CD4-positive, alpha-beta T cell treated with Interleukin-17A for 4 hours (primary cell): ENCODE measurements around the gene SRMS.

Experiments used
- DNase-seq: peaks from one replicate; pipeline ENCODE4 v3.0.0-alpha.2; 2020; ENCODE audit warnings: mixed read lengths

The SRMS gene

DNA sequence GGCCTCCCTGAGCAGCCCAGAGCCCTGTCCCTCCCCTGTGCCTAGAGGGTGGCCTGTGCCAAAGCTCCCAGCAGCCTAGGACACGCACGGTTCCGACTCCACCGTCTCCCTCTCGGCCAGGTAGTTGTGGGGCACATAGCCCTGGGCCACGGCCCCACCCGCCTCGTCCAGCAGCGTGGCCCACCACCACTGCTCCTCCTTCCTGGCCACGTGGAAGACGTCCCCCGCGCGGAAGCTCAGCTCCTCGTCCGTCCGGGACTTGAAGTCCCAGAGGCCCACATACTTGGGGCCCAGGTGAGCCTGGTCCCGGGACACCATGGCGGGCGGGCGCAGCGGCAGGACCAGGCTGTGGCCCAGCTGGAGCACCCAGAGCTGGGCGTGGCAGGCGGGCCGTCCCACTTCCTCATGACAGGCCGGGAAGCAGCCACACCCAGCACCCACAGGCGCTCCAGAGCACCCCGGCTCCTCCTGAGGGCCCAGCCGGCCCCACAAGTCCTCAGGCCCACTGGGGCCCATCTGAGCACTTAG, 10.5 kb downstream of the SRMS start, which contains the start of gene PTK6:
PTK6 (minus strand) TSS at position 380 of the 528 bp plus-strand sequence; CDS start at position 318, 62 bp downstream.
- DNase-seq, result peak; percentile 36

- no peak for DNase-seq
Observed at GRCh38 chr20:63536241-63536977, 11.1 kb downstream of the SRMS start.

DNA sequence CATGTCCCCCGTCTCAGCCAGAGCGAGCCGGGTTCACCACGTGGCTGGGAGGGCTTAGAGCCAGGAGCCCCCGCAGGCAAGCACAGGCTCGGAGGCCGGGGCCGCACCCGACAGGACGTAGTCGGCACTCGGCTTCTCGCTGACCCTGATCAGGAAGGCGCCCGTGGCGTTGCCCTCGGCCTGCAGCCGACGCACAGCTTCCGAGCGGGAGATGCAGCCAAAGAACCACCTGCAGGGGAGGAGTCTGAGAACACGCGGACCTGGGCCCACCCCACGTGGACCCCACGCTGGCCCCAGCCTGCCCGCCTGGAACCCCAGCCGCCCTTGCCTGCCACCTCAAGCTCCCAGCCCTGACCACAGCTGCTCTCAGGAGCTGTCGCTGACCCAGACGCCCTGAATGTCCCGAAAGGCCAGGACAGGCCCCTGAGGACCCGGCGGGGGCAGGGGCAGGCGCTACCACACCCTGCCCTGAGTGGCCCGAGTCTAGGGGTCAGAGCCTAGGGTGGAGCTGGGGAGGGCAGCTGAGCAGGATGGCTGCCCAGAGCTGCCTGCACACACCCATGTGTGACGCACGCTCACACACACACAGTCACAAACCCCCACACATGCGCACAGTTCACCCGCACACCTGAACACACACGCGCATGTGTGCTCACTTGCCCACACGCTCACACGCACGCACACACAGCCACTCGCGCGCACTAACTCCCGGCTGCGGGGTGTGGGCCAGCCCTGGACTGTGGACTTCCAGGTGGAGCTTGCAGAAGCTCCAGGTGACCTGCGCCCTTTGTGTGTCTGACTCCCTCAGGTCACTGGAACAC, 12.5 kb downstream of the SRMS start:
- peak; percentile 2 for DNase-seq

DNA sequence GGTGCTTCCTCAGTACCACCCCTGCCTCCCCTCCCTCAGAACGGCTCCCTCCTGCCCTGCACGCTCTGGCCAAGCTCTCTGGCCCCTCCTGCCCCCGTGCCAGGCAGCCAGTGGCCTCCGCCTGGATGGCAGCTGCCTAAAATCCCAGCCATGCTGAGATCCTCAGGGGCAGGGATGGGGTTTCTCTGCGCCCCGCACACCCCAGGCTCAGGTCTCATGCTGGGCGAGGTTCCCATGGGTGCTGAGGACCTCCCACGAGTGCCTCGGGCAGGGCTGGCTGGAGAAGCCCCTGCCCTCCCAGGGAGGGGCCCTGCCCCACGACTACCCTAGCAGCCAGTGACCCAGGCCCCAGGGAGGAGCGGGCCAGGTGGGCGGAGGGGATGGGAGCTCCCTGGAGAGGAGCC, 13.1 kb downstream of the SRMS start:
- peak; percentile 1 for DNase-seq

DNA sequence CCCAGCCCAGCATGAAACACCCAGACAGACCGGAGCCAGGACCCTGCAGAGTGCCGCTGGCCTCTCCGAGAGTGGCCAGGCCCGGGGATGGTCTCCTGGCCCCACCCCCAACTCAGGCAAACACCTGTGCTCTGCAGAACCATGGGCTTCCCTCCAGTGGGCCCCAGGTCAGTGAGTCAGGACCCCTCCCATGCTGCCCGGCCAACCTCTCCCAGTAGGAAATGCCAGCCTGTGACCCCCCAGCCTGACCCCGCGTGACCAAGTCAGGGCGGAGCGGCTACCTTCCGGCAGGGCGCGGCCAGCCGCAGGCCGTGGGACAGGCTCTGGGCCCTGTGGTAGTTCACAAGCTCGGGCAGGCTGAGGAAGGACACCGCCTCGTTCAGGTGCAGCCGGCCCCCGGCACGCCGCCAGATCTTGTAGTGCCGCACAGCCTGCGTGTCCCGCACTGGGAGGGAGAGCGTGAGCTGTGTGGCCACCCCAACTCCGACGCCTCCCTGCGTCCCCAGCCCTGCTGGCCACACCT, 13.6 kb downstream of the SRMS start:
- DNase-seq, result no peak

GRCh38 chr20:63533388-63533787, 14.2 kb downstream of the SRMS start:
- DNase-seq, result no peak

DNA sequence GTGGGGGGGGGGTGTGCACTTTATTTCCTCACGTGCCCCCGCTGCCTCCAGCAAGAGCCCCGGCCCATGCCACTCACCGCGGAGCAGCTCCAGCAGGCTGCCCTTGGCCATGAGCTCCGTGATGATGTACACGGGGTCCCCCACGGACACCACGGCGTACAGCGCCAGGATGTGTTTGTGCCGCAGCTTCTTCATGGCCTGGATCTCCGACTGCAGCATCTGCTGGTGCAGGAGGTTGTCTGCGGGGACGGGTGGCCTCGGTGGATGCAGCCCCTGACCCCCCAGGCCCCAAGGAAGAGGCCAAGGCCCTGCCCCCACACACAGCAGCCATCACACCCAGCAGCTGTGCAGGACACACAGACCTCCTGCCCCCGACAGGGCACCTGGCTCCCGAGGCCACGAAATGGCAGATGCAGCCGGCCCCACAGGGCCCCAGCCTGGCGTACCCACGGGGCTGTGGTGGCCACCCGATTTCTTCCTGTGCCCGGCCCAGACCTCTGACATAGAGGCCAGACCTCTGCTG, 15.0 kb downstream of the SRMS start:
- no peak for DNase-seq

- no peak for DNase-seq
Observed at GRCh38 chr20:63531686-63532448, 15.7 kb downstream of the SRMS start.

DNA sequence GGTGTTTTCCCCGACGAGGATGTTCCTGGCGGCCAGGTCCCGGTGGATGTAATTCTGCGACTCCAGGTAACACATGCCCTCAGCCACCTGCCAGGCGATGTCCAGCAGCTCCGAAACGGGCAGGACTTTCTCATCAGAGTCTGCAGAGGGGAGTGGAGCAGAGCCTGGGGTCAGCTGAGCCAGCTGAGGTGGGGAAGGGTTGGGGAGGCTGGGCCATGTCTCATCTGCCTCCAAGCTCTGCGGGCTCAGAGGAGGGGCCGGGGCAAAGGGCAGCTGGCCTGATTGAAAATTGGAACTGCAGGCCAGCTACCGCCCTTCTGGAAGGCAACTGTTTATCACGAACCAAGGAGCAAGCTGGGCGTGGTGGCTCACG, 16.8 kb downstream of the SRMS start:
- DNase-seq, result no peak

GRCh38 chr20:63529861-63530787, 17.4 kb downstream of the SRMS start:
- DNase-seq, result no peak

DNA sequence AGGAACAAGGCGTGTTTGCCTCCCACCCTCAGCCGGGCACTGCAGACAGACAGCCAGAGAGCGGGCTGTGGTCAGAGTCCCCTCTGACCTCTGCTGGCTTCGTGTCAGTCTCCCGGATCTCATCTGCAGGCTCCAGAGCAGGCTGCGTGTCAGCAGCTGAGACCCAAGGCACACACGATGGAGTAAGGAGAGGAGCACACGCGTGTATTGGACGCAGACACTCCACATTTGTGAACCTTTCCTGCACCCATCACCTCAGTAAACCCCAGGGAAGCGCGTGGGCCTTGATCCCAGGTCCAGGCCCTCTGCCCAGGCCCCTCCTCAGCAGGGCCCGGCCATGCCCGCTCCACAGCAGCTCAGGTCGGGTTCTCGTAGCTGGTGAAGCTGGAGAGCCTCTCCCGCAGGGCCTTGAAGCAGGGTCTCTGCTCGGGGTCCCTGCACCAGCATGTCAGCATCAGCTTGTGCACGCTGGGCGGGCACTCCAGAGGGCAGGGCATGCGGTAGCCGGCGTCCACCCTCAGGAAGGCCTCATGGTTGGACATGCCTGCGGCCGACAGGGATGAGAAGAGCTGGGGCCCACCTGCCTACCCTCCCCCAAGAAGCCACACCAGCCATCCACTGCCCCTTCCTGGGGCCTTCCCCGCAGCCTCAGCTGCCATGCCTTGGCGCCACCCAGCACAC, 18.2 kb downstream of the SRMS start:
- DNase-seq, result no peak

DNA sequence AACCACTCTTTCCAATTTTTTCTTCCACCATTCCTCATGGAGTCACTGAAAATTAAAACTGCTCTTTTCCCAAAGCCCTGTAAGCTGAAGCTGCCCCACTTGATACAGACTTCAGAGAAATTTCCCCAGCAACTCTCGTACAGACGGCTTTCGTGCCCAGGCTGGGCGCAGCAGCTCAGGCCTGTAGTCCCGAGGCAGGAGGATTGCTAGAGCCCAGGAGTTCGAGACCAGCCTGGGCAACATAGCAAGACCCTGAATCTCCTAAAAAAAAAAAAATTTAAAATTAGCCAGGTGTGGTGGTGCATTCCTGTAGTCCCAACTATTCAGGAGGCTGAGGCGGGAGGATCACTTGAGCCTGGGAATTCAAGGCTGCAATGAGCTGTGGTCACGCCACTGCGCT, 20.4 kb downstream of the SRMS start:
- no peak for DNase-seq

DNA sequence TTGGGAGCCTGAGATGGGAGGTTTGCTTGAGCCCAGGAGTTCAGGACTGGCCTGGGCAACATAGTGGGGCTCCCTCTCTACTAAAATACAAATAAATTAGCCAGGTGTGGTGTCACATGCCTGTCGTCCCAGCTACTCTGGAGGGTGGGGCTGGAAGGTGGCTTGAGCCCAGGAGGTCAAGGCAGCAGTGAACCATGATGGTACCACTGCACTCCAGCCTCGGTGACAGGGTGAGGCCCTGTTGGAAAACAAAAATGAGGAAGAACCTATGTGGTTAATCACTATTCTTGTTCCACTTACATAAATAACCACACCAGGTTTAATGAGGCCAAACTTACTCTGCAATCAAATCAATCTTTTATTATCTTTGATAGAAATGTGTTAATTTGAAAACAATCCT, 21.6 kb downstream of the SRMS start:
- no peak for DNase-seq

DNA sequence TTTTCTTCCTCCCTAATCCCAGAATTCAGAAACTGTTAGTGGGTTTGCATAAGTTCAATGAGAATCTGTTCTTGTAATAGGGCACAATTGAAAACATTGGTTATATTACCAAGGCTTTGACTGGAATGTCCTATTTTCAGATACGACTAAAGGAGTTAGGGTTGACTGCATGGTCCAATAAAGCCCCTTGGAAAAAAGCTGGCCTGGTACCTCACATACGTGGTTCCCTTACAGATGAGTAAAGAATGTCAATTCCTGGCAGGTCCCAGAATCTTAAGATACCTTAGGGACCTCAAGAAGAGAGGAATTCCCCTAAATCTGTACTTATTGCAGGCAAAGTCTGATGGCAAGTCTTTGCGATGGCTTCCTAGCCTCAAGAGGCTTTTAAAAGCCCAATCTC, 22.4 kb downstream of the SRMS start:
- no peak for DNase-seq

DNA sequence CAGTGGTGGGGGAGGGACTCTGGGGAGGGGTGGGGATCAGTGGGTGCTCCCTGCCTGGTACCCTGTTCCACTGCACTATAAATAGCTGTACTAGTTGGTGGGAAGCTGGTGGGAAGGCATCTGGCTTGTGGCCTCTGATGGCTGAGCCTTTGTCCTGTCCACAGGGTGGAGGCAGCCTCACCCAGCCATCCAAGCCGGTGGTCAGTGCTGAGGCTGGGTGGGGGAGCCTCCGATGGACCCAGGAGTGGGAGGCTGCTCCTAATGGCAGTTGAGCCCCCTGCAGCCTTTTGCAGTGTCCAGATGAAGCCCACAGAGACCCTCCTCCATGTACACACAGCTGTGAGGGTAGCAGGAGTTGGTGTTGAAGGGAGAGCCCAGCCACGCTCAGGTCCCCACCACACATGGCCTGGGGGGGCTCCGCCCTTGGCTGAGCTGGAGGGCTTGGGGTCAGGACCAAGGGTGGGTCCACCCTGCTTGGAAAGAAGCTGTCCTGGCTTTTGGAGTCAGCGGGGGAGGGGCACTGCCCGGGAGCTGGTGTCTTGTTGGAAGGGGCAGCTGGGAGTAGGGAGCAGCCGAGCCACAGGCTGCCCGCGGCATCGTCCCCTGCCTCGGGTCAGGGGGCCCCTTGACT, 24.5 kb downstream of the SRMS start:
- DNase-seq, result no peak

DNA sequence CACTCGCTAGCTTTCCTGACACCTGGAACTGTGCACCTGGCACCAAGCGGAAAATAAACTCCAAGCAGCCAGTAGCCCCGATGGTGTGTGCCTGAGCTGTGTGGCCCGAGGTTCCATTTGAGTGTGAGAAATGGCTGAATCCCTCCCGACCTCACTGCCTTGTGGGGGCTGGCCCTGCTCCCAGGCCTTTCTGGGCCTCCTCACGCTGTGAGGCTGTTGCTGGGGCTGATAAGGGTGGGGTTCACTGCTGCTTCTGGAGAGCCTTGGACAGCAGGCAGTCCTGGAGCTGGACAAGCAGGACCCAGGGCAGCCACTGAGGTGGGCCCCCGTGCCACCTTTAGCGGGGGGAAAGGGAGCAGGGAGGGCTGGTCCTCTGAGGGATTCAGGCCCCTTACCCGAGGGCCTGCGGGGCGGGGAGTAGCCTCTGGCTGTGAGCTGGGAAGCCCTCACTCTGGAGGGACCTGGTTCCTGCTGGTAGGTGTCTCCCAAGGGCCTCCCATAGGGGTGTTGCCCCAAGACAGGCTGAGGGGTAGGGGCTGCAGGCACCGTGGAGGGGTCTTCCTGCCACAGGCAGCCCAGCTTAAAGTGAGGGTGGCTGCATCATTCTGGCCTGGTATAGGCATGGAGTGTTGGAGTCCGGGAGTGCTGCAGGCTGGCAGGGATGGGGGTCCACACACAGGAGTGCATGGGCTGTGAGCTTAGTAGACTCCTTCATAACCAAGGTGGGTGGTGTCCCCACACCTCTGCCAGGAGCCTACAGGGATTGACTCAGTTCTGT, 25.3 kb downstream of the SRMS start:
- no peak for DNase-seq

GRCh38 chr20:63521602-63522001, 25.9 kb downstream of the SRMS start:
- no peak for DNase-seq

- DNase-seq, result peak; percentile 72
Observed at GRCh38 chr20:63520934-63521601, 26.5 kb downstream of the SRMS start.

DNA sequence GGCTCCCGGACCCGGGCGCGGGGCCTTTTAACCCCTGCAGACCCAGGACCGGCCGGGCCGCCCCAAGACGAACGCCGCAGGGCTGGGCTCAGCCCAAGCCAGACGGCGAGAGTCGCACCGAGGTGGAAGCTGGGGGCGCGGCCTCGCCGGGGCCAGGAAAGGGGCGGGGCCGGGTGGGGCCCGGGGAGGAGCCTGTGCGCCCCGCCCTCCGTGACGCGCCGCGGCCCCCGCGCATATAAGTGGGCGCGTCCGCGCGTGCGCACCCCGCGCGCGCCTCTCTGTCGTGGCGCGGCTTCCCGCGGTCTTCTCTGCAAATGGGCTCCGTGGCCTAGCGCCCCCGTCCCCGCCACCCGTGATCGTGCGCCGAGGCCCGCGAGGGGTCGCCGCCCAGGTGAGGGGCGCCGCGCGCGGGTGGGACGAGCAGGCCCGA, 27.0 kb downstream of the SRMS start, which contains the start of gene PPDPF:
PPDPF (plus strand) TSS at position 262 of the 430 bp plus-strand sequence. CDS start 544 bp downstream, outside the sequence.
- peak; percentile 86 for DNase-seq
